Right atrium auricular region (tissue), 2 donors: Measurements from ENCODE around the gene ITGB4. TPM values are rescaled to one million over a fixed set of nuclear protein-coding genes. Genes with fewer than 3 reads are reported as not detected.
A peak's percentile ranks its signal among the peaks of the same experiment; 100 is the strongest.

Experiments
- DNase-seq: peaks from one replicate; pipeline ENCODE4 v3.0.0-alpha.2; 2019; ENCODE audit warnings: low spot score
- H3K27ac ChIP-seq, 2 donors: fragments of 200-600 bp; sonication (generic); 1 replicate in 1 of 2; 2 replicates in 1 of 2; pipeline ENCODE4 v1.5.1; 2016 to 2019
- H3K27me3 ChIP-seq, 2 donors: fragments of 200-600 bp; sonication (generic); one replicate each; pipeline versions ENCODE4 v1.5.1 to v1.6.0; 2017 to 2019
- H3K36me3 ChIP-seq: fragments of 200-600 bp; sonication (generic); one replicate; pipeline ENCODE4 v1.5.1; 2016
- H3K4me1 ChIP-seq, 2 donors: fragments of 200-600 bp; sonication (generic); one replicate each; pipeline versions ENCODE4 v1.5.1 to v1.6.0; 2017 to 2019
- H3K4me3 ChIP-seq, 2 donors: fragments of 200-600 bp; sonication (generic); 1 replicate in 1 of 2; 2 replicates in 1 of 2; pipeline ENCODE4 v1.5.1; 2017 to 2019; ENCODE audit warnings: mild to moderate bottlenecking in 1 of 2, moderate library complexity in 1 of 2
- H3K9me3 ChIP-seq, 2 donors: fragments of 200-600 bp; sonication (generic); one replicate each; pipeline ENCODE4 v1.5.1; 2019
- CTCF ChIP-seq, 2 donors: fragments of 200-600 bp; sonication (generic); IDR thresholded peaks; one replicate each; pipeline ENCODE4 v1.5.1; 2019; ENCODE audit warnings: antibody characterized with exemption in 2 of 2
- total RNA-seq, 2 donors: library from RNA; depleted of rRNA; stranded (reverse); fragments of >200 nt; gene quantifications; one replicate each; pipeline ENCODE4 v1.1.0, GENCODE V29; 2016

Gene ITGB4
- total RNA-seq, 2 donors from 2014 or later: 11.1 to 37.5 TPM

GRCh38 chr17:75765981-75766380, 44.7 kb downstream of the ITGB4 start:
- no peaks in the 10 kb centered on the region for H3K36me3 ChIP-seq
- no peak for TF ChIP-seq CTCF (IDR thresholded peaks at IDR 0.05)
- H3K9me3 ChIP-seq: no peaks in the 10 kb centered on the region
- H3K4me3 ChIP-seq: no peak overlapping the region
- no peak for DNase-seq
- H3K4me1 ChIP-seq: peaks cover 0 to 22% of the 10 kb centered on the region in 2 donors
- H3K27me3 ChIP-seq: no peaks in the 10 kb centered on the region
- H3K27ac ChIP-seq: peak overlapping the region; percentile 90 to 92

GRCh38 chr17:75767881-75768280, 46.6 kb downstream of the ITGB4 start:
- H3K9me3 ChIP-seq: no peaks in the 10 kb centered on the region
- no peak for DNase-seq
- TF ChIP-seq CTCF (IDR thresholded peaks at IDR 0.05): no peak
- H3K4me1 ChIP-seq: peaks cover 0 to 22% of the 10 kb centered on the region in 2 donors
- H3K36me3 ChIP-seq: no peaks in the 10 kb centered on the region
- H3K27ac ChIP-seq: no peak overlapping the region
- no peaks in the 10 kb centered on the region for H3K27me3 ChIP-seq
- no peak overlapping the region for H3K4me3 ChIP-seq

- Histone ChIP-seq H3K4me1 (peaks cover 0 to 8% of the 10 kb centered on the region in 2 donors), H3K9me3 (no peaks in the 10 kb centered on the region), H3K27ac (no peak overlapping the region), H3K4me3 (no peak overlapping the region), H3K27me3 (no peaks in the 10 kb centered on the region), H3K36me3 (peaks cover 4% of the 10 kb centered on the region)
- no peak for DNase-seq
- TF ChIP-seq CTCF (IDR thresholded peaks at IDR 0.05): no peak
Observed at GRCh38 chr17:75769536-75769935, 48.3 kb downstream of the ITGB4 start.

- H3K36me3 ChIP-seq: peaks cover 21% of the 10 kb centered on the region
- no peak overlapping the region for H3K4me3 ChIP-seq
- no peak for TF ChIP-seq CTCF (IDR thresholded peaks at IDR 0.05)
- H3K27ac ChIP-seq: no peak overlapping the region
- no peaks in the 10 kb centered on the region for H3K9me3 ChIP-seq
- peaks cover 0 to 14% of the 10 kb centered on the region in 2 donors for H3K4me1 ChIP-seq
- DNase-seq: no peak
- H3K27me3 ChIP-seq: no peaks in the 10 kb centered on the region
Observed at GRCh38 chr17:75771334-75772281, 50.3 kb downstream of the ITGB4 start.

GRCh38 chr17:75773121-75773807, 52.0 kb downstream of the ITGB4 start:
- H3K4me3 ChIP-seq: no peak overlapping the region
- peaks cover 0 to 30% of the 10 kb centered on the region in 2 donors for H3K4me1 ChIP-seq
- DNase-seq: no peak
- no peaks in the 10 kb centered on the region for H3K9me3 ChIP-seq
- H3K36me3 ChIP-seq: peaks cover 36% of the 10 kb centered on the region
- no peaks in the 10 kb centered on the region for H3K27me3 ChIP-seq
- H3K27ac ChIP-seq: no peak overlapping the region
- no peak for TF ChIP-seq CTCF (IDR thresholded peaks at IDR 0.05)
